ENCODE measurements around the gene HLA-DPA1.
A peak's percentile ranks its signal among the peaks of the same experiment; 100 is the strongest.

The HLA-DPA1 gene

GRCh38 chr6:33080127-33081089, 7.0 kb upstream of the HLA-DPA1 start:
- peak overlapping the region; percentile 69 to 76 for H3K27ac ChIP-seq
- TF ChIP-seq CTCF (IDR thresholded peaks at IDR 0.05) = no peak
- intact Hi-C loops (cut with DNase I; ENCODE audit: low total_unique reads) = no loop called here
- H3K4me3 ChIP-seq = peak overlapping the region; percentile 49 to 51
- H3K36me3 ChIP-seq = peaks cover 0 to 7% (median 5%) of the 10 kb centered on the region in 3 donors
- H3K4me1 ChIP-seq = peaks cover 0 to 21% (median 9%) of the 10 kb centered on the region in 4 donors
- H3K27me3 ChIP-seq = peaks cover 0 to 11% of the 10 kb centered on the region in 2 donors
- no peaks in the 10 kb centered on the region for H3K9me3 ChIP-seq
- peak; percentile 75 to 86 for DNase-seq

- Histone ChIP-seq H3K9me3 (no peaks in the 10 kb centered on the region), H3K36me3 (no peaks in the 10 kb centered on the region), H3K27me3 (peaks cover 0 to 11% of the 10 kb centered on the region in 2 donors), H3K27ac (peak overlapping the region in 1 of 2 donors; percentile 76), H3K4me1 (peaks cover 0 to 21% (median 9%) of the 10 kb centered on the region in 4 donors), H3K4me3 (peak overlapping the region in 1 of 2 donors; percentile 49)
- intact Hi-C loops (cut with DNase I; ENCODE audit: low total_unique reads) = loop anchor here (10.0 kb wide), 1 partner anchor 55 kb away; no protein-coding TSS in a partner anchor
- no peak for DNase-seq
- no peak for TF ChIP-seq CTCF (IDR thresholded peaks at IDR 0.05)
Observed at GRCh38 chr6:33079580-33079979, 6.1 kb upstream of the HLA-DPA1 start.

- no peak for TF ChIP-seq CTCF (IDR thresholded peaks at IDR 0.05)
- peaks cover 0 to 11% of the 10 kb centered on the region in 2 donors for H3K27me3 ChIP-seq
- no peaks in the 10 kb centered on the region for H3K9me3 ChIP-seq
- no peak for DNase-seq
- H3K4me3 ChIP-seq = no peak overlapping the region
- intact Hi-C loops (cut with DNase I; ENCODE audit: low total_unique reads) = loop anchor here (10.0 kb wide), 1 partner anchor 54 kb away; no protein-coding TSS in a partner anchor
- peaks cover 0 to 21% (median 9%) of the 10 kb centered on the region in 4 donors for H3K4me1 ChIP-seq
- H3K36me3 ChIP-seq = no peaks in the 10 kb centered on the region
- no peak overlapping the region for H3K27ac ChIP-seq
Observed at GRCh38 chr6:33078919-33079521, 5.6 kb upstream of the HLA-DPA1 start.

GRCh38 chr6:33078442-33078841, 5.0 kb upstream of the HLA-DPA1 start:
- H3K4me3 ChIP-seq = no peak overlapping the region
- H3K36me3 ChIP-seq = no peaks in the 10 kb centered on the region
- H3K27me3 ChIP-seq = peaks cover 0 to 11% of the 10 kb centered on the region in 2 donors
- DNase-seq = no peak
- H3K4me1 ChIP-seq = peaks cover 0 to 21% (median 9%) of the 10 kb centered on the region in 4 donors
- TF ChIP-seq CTCF (IDR thresholded peaks at IDR 0.05) = no peak
- no peak overlapping the region for H3K27ac ChIP-seq
- intact Hi-C loops (cut with DNase I; ENCODE audit: low total_unique reads) = loop anchor here (10.0 kb wide), 1 partner anchor 54 kb away; no protein-coding TSS in a partner anchor
- H3K9me3 ChIP-seq = no peaks in the 10 kb centered on the region

- DNase-seq = no peak
- Histone ChIP-seq H3K4me1 (peaks cover 0 to 21% (median 9%) of the 10 kb centered on the region in 4 donors), H3K36me3 (no peaks in the 10 kb centered on the region), H3K27me3 (peaks cover 0 to 11% of the 10 kb centered on the region in 2 donors), H3K27ac (no peak overlapping the region), H3K4me3 (no peak overlapping the region), H3K9me3 (no peaks in the 10 kb centered on the region)
- TF ChIP-seq CTCF (IDR thresholded peaks at IDR 0.05) = no peak
- intact Hi-C loops (cut with DNase I; ENCODE audit: low total_unique reads) = loop anchor here (10.0 kb wide), 1 partner anchor 53 kb away; no protein-coding TSS in a partner anchor
Observed at GRCh38 chr6:33077908-33078307, 4.5 kb upstream of the HLA-DPA1 start.

Data from tibial artery (tissue), 4 donors.